K562 (cell line): ENCODE data around the gene TMEM107. TPM values are rescaled to one million over a fixed set of nuclear protein-coding genes. Genes with fewer than 3 reads are reported as not detected.

Source experiments
- ADNP ChIP-seq: fragments of 200-800 bp; sonication (Bioruptor generic); IDR thresholded peaks from 2 replicates; pipeline ENCODE4 v1.6.1; 2016; ENCODE audit warnings: missing genetic modification characterization, missing compliant biosample characterization
- C11orf30 ChIP-seq: fragments of 450-650 bp; IDR thresholded peaks from 2 replicates; pipeline ENCODE4 v1.6.1; 2016; ENCODE audit warnings: low read depth, mild to moderate bottlenecking
- CEBPB ChIP-seq: fragments of 450-650 bp; IDR thresholded peaks from 2 replicates; pipeline ENCODE4 v1.6.1; 2016; ENCODE audit warnings: missing genetic modification characterization, missing compliant biosample characterization
- HIVEP1 ChIP-seq: fragments of 250-450 bp; sonication (Bioruptor Pico); IDR thresholded peaks from 2 replicates; pipeline ENCODE4 v1.4.0; 2020; ENCODE audit warnings: mild to moderate bottlenecking
- MCM7 ChIP-seq, 2 experiments: fragments of 450-650 bp; IDR thresholded peaks; 2 replicates each; pipeline ENCODE4 v1.6.1; 2016 to 2018
- PCBP2 ChIP-seq: fragments of 200-400 bp; formaldehyde crosslinking; IDR thresholded peaks from 2 replicates; pipeline ENCODE4 v1.6.1; 2018; ENCODE audit warnings: low read length, low read depth, mild to moderate bottlenecking, moderate library complexity; ENCODE audit not compliant: poor library complexity, severe bottlenecking
- POLR3A ChIP-seq: IDR thresholded peaks from 2 replicates; pipeline ENCODE4 v1.6.1; 2011; ENCODE audit warnings: borderline replicate concordance, mild to moderate bottlenecking, moderate library complexity; ENCODE audit not compliant: insufficient read length, insufficient read depth; ENCODE audit errors: extremely low read depth
- SMARCA4 ChIP-seq: fragments of 450-650 bp; IDR thresholded peaks from 2 replicates; pipeline ENCODE4 v1.6.1; 2016
- STAT5B ChIP-seq: fragments of 250-450 bp; sonication (Bioruptor Pico); IDR thresholded peaks from 2 replicates; pipeline ENCODE4 v1.8.0; 2021; ENCODE audit warnings: mild to moderate bottlenecking, inconsistent platforms
- TBP ChIP-seq: optimal IDR thresholded peaks from 2 replicates; pipeline ENCODE3; 2011; ENCODE audit warnings: low read depth, low read length, improper control_type of control experiment
- TRIM24 ChIP-seq, 2 experiments: fragments of 450-650 bp; IDR thresholded peaks; 2 replicates each; pipeline ENCODE4 v1.6.1; 2016
- ZBTB8A ChIP-seq: fragments of 450-650 bp; IDR thresholded peaks from 2 replicates; pipeline ENCODE4 v1.6.1; 2018; ENCODE audit warnings: mild to moderate bottlenecking, moderate library complexity; ENCODE audit not compliant: partially characterized antibody
- ZNF384 ChIP-seq: IDR thresholded peaks from 2 replicates; pipeline ENCODE4 v1.6.1; 2012; ENCODE audit warnings: low read depth, low read length, improper control_type of control experiment
- polyA plus RNA-seq, 8 experiments: library from polyadenylated mRNA; depleted of rRNA in 4 of 8; stranded (reverse) in 5 of 8; unstranded in 3 of 8; fragments of >200 nt; fragmentation: Nextera tagmentation in 2 of 8; fragmentation: Illumina TruSeq in 1 of 8; extraction: Ambion mirVana in 2 of 8; extraction: Trizol in 1 of 8; gene quantifications; 2 replicates each; pipeline versions ENCODE4 v1.2.1 to v1.2.3, GENCODE V29; 2011 to 2014; ENCODE audit warnings: inconsistent platforms in 1 of 8, missing spikeins in 1 of 8
- total RNA-seq, 7 experiments: library from RNA; depleted of rRNA in 6 of 7; stranded (reverse); fragments of >200 nt in 6 of 7; fragmentation: Illumina TruSeq in 2 of 7; extraction: Trizol in 2 of 7; gene quantifications; 2 replicates each; pipeline versions ENCODE4 v1.2.1 to v1.2.3, GENCODE V29; 2011 to 2021; ENCODE audit warnings: low replicate concordance in 1 of 7
- TF ChIP-seq, protein P1 (sequence below), 2 experiments: fragments of 450-650 bp in 1 of 2; sonication (generic) in 1 of 2; formaldehyde crosslinking in 1 of 2; IDR thresholded peaks; 2 replicates each; pipeline versions ENCODE4 v1.7.1 to v1.9.0; 2016 to 2022; ENCODE audit warnings: inconsistent platforms in 1 of 2, mild to moderate bottlenecking in 1 of 2, missing genetic modification reagents in 1 of 2
- TF ChIP-seq, protein P2 (sequence below), 2 experiments: fragments of 250-450 bp in 1 of 2; fragments of 450-650 bp in 1 of 2; sonication (Bioruptor Pico) in 1 of 2; IDR thresholded peaks; 2 replicates each; pipeline versions ENCODE4 v1.6.1 to v1.8.0; 2016 to 2021; ENCODE audit warnings: mild to moderate bottlenecking in 2 of 2, moderate library complexity in 2 of 2, missing compliant biosample characterization in 1 of 2, missing genetic modification characterization in 1 of 2
- TF ChIP-seq, protein P3 (sequence below): fragments of 450-650 bp; IDR thresholded peaks from 2 replicates; pipeline ENCODE4 v1.6.1; 2016

The TMEM107 gene
- total and polyA plus RNA-seq, 9 of the 15 experiments (the other 6 are each of a cell fraction or from before 2014, with no cell fraction given) = 7.1 to 26.2 (median 16.9) TPM

DNA sequence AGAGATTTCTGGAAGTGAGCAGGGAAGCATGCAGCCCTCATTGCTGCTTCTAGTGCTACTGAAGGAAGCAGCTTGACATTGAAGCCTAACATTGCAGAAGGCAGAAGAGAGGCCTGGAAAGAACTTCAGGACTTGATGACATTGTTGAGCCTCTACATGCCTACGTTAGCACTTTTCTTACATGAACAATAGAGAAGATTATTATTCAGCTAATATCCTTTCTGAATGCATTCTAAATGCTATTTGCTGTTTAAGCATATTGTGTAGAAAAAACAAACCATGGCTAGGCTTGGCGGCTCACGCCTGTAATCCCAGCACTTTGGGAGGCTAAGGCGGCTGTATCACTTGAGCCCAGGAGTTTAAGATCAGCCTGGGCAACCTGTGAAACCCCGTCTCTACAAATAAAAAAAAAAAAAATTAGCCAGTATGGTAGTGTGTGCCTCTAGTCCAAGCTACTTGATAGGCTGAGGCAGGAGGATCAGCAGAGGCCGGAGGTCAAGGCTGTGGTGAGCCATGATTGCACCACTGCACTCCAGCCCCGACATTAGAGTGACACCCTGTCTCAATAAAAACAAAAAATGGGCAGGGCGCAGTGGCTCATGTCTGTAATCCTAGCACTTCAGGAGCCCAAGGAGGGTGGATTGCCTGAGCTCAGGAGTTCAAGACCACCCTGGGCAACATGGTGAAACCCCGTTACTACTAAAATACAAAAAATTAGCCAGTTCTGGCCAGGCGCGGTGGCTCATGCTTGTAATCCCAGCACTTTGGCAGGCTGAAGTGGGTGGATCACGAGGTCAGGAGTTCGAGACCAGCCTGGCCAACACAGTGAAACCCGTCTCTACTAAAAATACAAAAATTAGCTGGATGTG, 36.4 kb upstream of the TMEM107 start (continued):
- TF ChIP-seq, protein P1, sequence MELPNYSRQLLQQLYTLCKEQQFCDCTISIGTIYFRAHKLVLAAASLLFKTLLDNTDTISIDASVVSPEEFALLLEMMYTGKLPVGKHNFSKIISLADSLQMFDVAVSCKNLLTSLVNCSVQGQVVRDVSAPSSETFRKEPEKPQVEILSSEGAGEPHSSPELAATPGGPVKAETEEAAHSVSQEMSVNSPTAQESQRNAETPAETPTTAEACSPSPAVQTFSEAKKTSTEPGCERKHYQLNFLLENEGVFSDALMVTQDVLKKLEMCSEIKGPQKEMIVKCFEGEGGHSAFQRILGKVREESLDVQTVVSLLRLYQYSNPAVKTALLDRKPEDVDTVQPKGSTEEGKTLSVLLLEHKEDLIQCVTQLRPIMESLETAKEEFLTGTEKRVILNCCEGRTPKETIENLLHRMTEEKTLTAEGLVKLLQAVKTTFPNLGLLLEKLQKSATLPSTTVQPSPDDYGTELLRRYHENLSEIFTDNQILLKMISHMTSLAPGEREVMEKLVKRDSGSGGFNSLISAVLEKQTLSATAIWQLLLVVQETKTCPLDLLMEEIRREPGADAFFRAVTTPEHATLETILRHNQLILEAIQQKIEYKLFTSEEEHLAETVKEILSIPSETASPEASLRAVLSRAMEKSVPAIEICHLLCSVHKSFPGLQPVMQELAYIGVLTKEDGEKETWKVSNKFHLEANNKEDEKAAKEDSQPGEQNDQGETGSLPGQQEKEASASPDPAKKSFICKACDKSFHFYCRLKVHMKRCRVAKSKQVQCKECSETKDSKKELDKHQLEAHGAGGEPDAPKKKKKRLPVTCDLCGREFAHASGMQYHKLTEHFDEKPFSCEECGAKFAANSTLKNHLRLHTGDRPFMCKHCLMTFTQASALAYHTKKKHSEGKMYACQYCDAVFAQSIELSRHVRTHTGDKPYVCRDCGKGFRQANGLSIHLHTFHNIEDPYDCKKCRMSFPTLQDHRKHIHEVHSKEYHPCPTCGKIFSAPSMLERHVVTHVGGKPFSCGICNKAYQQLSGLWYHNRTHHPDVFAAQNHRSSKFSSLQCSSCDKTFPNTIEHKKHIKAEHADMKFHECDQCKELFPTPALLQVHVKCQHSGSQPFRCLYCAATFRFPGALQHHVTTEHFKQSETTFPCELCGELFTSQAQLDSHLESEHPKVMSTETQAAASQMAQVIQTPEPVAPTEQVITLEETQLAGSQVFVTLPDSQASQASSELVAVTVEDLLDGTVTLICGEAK (IDR thresholded peaks at IDR 0.05) = peak; percentile 46; the same call in 1 of the 2 replicates
- TF ChIP-seq, protein P1 (CRISPR knock-in tag; IDR thresholded peaks at IDR 0.05) = peak; percentile 42; the same call in 1 of the 2 replicates
- TF ChIP-seq C11orf30 = peak; percentile 42; the same call in 1 of the 2 replicates
- TF ChIP-seq MCM7 (IDR thresholded peaks at IDR 0.05) = no peak
- TF ChIP-seq CEBPB (tag) = peak; percentile 92
- peak; percentile 50; the same call in 1 of the 2 replicates for TF ChIP-seq ZNF384
- TF ChIP-seq TRIM24 (IDR thresholded peaks at IDR 0.05) = peak in 1 of 2 experiments; percentile 21; a peak in 1 of 4 replicates
- TF ChIP-seq STAT5B (CRISPR knock-in tag) = no peak
- TF ChIP-seq, protein P2, sequence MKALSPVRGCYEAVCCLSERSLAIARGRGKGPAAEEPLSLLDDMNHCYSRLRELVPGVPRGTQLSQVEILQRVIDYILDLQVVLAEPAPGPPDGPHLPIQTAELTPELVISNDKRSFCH (CRISPR knock-in tag; IDR thresholded peaks at IDR 0.05) = no peak
- TF ChIP-seq, protein P2 (tag; IDR thresholded peaks at IDR 0.05) = peak; percentile 47; the same call in 1 of the 2 replicates
- TF ChIP-seq ZBTB8A = no peak
- peak; percentile 48 for TF ChIP-seq TBP
- peak; percentile 19 for TF ChIP-seq POLR3A
- TF ChIP-seq SMARCA4 = no peak
- no peak for TF ChIP-seq HIVEP1
- no peak for TF ChIP-seq PCBP2
- TF ChIP-seq, protein P3, sequence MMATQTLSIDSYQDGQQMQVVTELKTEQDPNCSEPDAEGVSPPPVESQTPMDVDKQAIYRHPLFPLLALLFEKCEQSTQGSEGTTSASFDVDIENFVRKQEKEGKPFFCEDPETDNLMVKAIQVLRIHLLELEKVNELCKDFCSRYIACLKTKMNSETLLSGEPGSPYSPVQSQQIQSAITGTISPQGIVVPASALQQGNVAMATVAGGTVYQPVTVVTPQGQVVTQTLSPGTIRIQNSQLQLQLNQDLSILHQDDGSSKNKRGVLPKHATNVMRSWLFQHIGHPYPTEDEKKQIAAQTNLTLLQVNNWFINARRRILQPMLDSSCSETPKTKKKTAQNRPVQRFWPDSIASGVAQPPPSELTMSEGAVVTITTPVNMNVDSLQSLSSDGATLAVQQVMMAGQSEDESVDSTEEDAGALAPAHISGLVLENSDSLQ = peak; percentile 88
- peak; percentile 37; the same call in 1 of the 2 replicates for TF ChIP-seq ADNP (tag)
